Measurements from ENCODE around the gene MAML2.

The MAML2 gene

DNA sequence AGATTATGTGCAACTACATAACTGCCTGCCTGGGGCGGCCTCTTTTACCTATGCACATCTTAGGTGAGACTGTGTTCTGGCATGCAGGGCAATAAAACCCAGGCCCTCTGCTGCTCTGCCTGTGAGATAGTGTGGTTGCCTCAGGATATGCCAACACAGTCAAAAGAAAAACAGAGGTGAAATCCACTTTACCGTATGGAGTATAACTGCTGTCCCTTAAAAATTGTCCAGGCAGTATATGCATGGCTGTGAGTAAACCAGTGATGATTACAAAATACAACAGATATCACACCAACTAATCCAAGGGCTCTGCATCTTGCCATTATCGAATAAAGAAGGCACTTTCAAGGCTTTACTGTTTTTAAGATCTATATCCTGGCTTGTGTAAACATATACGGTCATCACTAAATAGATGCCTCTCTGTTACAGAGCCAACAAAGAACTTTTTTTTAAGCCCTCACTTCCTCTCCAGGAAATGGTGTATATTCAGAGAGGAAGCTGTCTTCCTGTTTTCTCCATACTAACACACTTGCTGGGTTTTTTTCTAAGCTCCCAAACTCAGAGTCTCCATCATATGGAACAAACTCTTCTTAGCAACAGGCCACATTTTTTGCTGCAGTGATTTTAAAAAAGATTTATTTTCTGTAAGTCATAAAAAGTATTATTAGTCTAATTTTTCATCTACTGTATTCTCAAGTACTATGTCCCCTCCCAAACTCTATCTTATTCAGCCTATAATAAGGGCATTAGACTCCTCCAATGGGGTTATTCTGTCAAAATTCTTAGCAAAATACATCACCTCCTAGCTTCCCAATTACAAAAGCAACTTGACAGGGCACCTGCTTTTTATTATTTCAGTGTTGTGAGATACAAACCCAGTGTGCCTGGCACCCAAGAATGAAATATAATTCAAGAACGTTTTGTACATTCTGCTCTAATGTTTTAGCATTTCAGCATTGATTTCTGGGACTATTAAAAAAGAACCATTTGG lies 135.2 kb downstream of the MAML2 start:
- DNase-seq (ENCODE audit: low read depth), result peak; percentile 59

DNA sequence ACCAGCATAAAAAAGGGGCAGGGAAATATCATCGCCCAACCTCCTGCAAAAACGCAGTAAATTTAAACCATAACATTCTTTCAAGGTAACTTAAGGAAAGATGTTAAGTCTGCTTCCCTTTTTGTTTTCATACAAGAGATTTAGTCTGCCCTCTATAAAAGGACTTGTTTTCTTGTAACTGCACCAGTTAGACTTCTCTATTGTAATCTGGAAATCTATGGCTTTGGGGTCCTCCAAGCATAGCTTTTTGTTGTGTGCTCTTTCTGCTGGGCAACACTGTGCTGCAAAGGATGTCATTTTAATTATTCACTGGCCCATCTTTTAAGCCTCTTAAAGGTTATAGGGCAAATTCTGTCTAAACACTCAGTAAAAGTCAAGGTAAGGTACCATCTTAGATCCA lies 136.0 kb downstream of the MAML2 start:
- no peak for DNase-seq (ENCODE audit: low read depth)

DNA sequence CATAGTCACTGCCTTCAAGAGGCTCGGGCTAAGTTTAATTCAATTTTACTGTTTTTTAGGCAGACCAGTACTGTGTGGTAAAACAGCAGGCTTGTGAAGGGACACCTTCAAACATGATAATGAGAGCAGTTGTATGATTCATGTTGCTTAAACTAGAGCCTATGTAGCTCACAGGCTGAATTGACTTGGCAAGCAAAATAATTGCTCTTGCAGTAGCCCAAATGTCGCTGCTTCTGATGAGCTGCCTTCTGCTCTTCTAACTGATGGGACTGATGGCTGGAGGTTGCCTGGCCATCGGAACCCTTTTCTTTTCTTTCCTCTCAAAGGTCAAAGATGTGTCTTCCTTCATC lies 137.6 kb downstream of the MAML2 start:
- no peak for DNase-seq (ENCODE audit: low read depth)

DNA sequence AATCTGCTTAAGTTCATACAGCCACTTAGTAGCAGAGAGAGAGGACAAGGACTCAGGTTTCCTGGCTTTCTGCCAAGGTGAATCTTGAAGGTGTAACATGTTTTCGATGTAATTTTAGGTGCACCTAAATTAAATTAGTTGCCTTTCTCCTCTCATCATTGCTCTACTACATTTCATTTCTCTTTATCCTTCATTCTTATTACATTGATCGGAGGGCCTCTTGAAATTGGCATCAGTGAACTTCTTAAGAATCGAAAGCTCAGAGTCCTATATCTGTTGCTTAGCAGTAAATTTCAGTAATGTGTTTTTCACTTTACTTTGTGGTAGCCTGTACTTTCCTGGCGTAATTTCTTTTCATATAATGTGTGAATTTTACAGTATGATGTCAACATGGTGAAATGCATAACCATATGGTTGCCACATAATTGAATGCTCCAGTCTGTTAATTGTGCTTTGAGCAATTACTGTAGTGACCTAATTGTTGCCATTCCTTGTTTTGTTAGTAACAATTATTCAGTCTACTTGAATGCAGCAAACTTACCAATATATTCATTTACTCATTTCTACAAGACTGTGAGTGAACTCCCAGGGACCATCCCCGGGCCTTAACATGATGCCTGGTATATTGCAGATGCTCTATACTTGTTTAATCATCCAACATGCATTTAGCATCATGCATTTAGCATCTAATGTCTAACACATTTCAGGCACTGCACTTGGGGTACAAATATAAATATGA lies 138.1 kb downstream of the MAML2 start:
- DNase-seq (ENCODE audit: low read depth), result no peak

DNA sequence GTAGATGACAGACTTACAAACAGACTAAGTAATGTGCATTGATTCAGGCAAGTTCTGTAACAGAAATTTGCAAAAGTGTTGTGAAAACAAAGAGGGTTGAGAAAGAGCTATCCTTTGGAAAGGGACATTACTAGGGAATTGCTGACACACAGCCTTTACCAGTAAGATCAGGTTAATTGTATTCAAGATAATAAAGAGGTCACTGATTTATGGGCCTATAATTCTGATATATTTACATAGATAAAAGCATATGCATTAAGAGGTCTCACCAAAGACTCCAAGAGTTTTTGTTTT lies 138.7 kb downstream of the MAML2 start:
- peak; percentile 60 for DNase-seq (ENCODE audit: low read depth)

DNA sequence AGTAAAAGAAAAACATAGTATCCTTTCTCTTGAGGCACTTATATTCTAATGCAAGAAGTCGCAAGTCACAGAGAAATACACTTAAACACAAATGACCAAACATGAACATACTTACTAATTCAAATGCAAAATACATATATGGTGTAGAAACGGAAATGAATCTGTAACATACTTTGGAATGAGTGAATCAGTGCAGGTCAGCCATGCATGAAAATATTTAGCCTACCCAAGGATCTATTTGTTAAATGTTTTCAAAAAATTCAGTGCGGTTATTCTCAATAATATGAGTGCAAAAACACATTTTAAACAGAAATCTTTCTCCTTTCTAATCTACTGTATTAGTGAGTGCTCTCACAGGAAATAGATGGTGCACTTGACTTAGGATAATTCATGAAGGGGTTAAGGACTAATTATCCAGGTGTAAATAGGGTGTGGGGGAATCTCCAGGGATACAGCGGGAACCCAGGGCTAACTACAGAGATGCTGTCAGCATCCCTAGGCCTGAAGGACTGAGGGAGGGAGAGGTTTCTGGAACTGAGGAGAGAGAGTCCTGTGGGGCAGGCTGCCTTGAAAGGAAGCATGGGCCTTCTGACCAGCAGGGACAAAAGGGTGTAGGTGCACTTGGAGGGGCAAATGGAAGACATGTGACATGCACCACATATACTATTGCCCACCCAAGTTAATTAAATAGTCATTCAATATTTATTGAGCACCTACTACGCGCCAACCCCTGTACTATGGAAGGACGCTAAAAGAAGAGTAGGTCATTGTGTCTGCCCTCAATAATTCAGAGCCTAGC lies 139.2 kb downstream of the MAML2 start:
- no peak for DNase-seq (ENCODE audit: low read depth)

DNA sequence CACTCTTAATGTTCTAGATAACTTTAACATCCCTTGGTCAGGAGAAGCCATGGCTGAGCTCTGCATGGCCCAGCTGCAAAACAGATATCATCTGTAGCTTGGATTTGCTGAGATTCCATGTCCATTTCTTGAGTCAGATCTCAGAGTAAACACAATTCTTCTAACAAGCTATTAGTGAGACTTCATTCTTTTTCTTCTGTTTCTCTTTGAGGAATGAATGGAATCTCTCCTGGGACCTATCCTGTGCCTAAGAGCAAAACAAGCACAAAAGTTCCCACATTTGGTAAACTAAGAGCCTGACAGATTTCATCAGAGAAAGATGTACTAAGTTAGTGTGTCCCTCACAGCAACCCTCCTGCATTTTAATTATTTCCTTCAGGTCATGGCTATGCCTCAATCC lies 142.8 kb downstream of the MAML2 start:
- DNase-seq (ENCODE audit: low read depth), result peak; percentile 89

DNA sequence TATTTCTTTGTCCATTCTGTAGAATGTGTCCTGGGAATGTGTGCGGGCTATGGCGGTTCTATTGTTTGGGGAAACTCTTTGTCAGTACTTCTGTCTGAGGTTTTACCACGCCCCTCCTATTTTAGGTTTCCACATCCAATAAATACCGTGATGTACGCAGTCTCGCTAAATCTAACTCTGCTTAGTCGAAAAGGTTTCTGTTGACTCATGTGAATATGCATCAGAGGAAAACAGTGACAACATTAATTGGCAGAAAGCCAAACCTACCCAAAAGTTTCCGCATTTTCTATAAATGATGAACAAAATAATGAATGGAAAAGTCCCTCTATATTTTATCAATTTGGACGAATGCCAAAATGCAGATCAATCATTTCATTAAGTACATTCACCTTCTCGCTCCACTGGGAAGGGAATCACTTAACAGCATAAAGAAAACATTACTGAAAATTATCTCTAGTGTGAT lies 143.4 kb downstream of the MAML2 start:
- DNase-seq (ENCODE audit: low read depth), result peak; percentile 85

DNA sequence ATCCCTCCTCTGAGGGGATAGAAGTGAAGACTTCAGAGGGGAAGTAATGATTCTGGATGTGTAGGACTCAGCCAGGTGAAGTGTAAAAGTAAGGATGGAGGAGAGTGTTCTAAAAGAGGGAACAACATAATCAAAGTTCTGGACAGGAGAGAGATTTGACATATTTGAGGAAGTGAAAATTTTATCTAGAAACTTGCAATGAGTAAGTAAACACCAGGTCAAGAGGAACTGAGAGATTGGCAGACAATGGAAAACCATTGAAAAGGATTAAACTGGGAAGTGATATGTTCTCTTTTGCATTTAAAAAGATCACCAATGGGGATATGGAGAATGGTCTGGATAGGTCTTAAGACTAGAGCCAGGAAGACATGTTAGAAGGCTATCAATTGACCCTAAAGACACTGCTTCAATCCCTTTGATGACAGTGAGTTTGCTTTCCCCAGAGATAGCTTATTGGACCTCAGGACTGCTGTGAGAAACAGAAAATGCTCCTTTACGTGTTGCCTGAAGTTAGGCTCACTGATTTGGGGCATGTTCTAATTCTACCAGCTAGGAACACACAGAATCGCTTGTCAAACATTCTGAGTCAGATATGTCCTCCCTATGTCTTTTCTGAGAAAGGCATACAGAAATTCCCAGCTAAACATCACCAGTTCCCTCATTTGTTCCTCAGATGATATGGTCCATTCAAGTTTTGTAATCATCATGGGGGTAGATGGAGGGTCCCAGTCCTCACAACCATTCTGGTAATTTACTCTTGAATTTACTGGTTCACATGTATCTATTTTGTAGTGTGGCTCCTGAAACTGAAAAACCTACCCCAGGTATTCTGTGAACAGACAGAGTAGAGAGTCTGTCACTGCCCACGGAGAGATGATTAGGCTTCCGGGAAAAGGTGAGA lies 144.9 kb downstream of the MAML2 start:
- no peak for DNase-seq (ENCODE audit: low read depth)

DNA sequence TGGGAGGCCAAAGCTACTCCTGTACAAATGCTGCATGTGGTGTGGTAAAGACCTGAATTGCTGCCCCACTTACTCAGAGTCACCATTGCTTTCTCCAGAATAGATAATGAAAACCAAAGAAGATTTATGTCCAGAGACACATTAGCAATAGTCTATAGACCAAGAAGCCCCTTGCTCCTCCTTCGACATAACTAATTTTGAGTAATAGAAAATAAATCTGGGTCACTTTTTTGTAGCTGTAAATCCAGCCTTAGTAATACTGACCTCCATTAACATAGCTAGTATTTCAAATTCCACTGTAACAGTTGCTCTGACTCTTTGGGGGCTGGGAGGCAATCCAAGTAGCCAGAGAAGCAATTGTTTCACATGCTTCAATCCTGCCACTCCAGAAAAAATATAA lies 145.9 kb downstream of the MAML2 start:
- DNase-seq (ENCODE audit: low read depth), result no peak

DNA sequence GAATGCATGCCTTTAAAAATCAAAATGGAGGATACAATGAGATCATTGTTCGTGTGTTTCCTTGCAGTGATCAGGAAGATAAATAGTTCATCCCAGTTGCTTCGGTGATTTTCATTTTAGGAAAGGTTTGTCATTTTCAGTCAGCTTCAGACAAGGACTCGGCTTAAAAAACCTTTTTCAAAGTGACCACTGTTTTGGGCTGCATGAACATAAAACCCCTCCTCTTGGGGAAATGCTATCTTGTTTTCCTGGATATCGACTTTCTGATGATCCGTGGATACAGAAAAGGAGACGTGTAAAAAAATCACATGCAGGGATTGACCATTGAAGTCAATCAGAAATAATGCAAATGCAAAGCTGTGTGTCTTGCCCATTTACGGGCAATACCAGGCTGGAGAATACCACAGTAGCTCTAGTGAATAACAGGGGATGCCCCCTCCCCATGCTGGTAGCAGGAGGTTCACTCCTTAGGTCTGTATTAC lies 146.8 kb downstream of the MAML2 start:
- DNase-seq (ENCODE audit: low read depth), result no peak

DNA sequence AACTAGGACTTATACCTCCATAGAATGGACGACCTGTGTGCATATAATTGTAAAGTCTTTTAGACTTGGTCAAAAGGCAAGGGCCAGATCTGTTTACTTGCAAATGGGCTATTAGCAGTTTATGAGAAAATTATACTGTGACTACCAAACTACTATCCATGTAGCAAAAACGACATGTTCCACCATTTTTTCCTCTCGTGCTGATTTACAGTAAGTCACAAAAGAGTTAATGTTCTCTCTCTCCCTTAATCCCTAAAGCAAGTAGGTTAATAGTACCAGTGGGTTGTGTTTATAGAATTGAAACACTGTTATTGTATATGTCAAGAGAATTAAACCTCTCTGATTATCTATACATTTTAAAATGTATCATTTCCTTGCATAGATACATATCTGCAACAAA lies 147.3 kb downstream of the MAML2 start:
- no peak for DNase-seq (ENCODE audit: low read depth)

DNA sequence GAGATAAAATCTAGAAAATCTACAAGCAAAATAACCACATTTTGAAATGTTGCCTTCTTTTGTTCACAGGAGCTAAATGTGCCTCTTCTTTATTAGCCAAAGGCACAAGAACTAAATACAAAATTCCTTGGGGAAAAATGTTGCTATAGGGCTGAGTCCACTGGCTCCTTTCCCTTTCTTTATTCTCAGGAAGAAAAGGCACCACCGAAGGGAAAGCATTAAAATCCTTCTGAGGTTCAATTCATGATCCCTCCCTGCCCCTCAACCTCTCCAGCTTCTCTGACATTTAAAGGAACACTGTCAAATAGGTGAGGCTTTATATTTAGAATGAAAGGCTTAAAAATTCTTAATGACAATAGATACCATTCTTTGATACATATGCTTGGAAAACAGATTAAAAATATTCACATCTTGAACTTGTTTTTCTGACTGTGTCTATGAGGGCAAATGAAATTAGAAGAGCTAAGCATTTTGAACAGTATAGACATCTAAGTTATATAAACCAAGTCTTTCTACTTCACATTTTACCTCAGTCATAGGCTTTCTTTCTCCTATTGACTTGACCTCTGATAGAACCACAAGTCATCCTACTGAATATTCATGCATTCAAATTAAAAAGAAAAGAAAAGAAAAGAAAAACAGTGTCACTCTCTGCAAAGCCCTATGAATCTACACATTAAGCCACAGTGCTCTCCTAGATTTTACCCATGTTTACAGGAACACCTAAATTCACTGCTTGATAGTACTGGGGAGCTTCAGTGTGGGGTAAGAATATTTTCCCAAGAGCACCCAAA lies 148.2 kb downstream of the MAML2 start:
- DNase-seq (ENCODE audit: low read depth), result no peak

DNA sequence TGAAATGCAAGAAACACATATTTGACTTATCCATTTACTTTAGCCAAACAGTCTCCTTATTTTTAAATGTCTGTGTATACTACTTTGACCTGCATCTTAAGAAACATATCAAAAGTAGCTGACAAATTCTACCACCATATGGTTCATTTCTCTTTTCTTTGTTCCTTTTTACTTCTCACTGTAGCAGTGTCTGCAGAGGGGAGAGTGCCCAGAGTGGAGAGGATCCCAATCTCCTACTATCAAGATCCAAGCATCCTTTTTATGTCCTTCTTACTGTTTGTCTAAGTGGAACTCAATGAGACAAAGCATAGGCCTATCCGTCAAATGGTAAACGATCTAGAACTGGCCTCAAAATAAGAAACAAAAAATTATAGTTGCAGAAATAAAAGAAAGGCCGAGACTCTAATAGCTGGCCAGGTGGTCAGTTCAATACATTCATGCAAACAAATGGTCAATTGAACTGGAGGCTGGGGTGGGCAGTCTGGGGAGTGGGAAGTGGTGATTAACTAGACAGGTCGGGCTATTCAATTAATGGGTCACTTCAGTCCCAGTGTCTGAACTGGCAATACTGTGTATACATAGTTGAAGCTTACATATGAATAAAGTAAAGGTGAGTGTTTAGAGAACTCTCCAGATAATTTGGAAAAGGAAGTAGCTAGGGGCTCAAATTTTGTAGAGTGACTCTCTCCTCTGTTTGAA lies 149.1 kb downstream of the MAML2 start:
- no peak for DNase-seq (ENCODE audit: low read depth)

DNA sequence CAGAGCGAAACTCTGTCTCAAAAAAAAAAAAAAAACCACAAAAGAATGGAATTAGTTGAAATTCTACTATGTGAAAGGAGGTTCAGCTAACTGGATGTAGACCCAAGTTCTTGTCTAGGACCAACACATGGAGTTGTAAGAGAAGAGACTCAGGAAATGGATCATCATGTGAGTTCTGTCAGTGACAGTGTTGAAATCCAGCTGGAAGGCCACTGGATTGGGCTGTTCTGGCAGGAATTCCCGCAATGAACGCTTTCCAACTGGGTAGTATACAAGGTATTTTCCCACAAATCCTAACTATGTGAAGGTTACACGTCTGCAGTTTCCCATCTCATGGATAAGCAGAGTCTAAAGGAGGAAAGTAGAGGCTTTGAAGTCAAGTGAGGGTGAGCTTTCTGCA lies 151.2 kb downstream of the MAML2 start:
- no peak for DNase-seq (ENCODE audit: low read depth)

DNA sequence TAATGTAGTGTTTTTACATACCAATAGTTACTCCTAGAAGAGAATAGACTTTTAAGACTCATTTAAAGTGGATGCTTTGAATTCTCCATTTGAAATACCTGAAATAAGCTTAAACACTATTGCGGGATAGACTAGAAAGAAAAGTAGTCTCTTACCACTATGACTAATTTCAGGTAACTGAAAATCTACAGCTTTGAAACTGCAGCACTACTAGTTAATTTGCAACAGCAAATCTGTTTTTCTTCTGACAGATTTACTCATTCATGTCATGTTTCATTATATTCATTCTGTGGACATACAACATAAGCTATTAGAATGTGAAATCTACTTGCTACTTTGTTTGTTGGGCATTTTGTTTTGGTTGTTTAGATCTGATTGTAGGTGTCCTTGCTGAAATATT lies 153.6 kb downstream of the MAML2 start:
- no peak for DNase-seq (ENCODE audit: low read depth)

DNA sequence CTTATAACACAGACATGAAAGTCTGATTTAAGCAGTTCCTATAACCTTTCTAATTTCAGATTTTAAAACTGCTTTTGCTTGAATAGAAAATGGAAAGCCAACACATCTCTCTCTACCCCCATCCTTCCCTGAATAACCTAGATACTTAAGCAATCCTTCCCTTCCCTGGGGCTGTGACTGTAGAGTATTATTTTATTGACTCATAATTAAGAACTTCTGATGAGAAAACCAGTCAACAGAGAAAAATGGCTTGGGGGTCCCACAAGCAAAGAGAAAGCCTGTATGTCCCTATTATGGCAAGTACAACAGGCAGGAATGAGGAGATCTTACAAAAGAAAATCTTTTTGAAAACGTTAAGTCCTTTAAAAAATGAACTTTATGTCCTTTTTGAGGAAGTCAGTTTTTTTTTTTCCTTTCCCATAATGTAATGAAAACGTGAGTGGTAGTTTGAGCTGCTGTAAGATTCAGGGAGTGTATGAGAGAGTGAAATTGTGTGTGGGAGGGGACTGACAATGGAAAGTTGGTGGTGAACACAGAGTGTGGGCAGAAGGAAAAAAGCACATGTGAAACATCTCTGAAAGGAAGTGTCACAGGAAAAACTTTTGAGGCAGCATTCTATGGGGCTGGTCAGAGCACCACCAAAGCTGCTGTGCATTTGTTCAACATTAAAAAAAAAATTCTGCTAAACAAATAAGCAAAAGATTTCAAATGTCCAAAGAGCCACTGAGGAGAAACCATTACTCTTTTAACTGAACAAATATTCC lies 154.6 kb downstream of the MAML2 start:
- DNase-seq (ENCODE audit: low read depth), result peak; percentile 70

DNA sequence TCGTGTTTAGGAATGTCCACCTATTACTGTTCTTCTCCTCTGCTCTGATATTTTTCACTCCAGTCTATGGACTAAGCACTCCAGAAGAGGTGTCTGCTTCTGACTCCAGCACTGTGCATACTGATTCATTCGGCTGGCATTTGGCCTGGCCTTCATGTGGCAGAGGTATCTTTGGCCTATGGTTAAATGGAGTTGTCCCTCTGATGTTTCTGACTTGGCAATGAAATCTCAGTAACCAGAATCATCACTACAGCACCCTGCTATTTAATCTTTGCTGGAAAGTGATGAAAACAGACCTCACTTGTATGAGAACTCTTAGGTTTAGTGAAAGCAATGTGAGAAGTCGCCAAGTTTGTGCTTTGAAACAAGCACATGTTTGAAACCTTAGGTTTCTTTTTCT lies 155.2 kb downstream of the MAML2 start:
- peak; percentile 90 for DNase-seq (ENCODE audit: low read depth)

DNA sequence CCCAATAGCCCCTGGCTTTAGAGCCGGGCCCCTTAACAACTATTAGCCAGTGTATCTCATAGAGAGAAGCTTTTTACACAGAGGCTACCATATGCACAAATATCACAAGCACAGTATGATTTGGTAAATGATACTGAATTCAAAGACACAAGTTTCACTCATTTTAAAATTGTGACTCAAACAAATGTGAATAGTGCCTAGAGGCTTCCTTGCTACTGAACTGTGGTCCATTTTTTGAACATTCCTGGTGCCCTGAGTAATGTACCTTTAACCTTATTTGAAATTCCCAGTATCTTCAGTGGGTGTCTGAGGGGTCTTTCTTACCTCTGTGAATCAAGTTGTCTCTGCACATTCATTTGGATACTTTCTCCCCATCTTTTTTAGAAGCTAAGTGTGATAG lies 156.2 kb downstream of the MAML2 start:
- DNase-seq (ENCODE audit: low read depth), result no peak
